Stimulated activated CD8-positive, alpha-beta memory T cell treated with anti-CD3 and anti-CD28 coated beads, Interleukin-12 subunit alpha, Interleukin-12 subunit beta, amount 100 ng/mL, for 4 hours (primary cell): ENCODE measurements around the gene ING5.

Source experiments
- DNase-seq: peaks from one replicate; pipeline ENCODE4 v3.0.0-alpha.2; 2020; ENCODE audit warnings: low read depth

ING5 gene

GRCh38 chr2:241706537-241706936, 4.7 kb downstream of the ING5 start:
- no peak for DNase-seq

- DNase-seq = no peak
Observed at GRCh38 chr2:241708879-241709278, 7.0 kb downstream of the ING5 start.

DNA sequence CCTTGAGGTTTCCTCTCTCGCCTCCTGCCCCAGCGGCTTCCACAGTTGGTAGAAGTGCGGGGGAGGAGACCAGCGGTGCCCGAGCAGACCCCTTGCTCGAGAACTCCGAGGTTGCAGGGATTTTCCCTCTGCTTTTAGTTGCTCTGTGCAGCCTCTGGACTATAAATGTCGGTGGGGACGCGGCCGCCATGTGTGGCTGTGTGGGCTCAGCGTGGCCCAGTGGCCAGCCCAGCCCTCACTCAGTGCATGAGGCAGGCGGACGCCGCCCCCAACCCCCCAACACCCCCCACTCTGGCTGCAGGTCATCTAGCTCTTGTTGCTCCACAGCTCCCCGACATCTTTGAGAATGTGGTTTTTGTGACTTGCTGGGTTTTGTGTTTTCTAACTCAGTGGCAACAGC, 17.3 kb downstream of the ING5 start:
- no peak for DNase-seq

- DNase-seq = no peak
Observed at GRCh38 chr2:241720099-241720498, 18.3 kb downstream of the ING5 start.

DNA sequence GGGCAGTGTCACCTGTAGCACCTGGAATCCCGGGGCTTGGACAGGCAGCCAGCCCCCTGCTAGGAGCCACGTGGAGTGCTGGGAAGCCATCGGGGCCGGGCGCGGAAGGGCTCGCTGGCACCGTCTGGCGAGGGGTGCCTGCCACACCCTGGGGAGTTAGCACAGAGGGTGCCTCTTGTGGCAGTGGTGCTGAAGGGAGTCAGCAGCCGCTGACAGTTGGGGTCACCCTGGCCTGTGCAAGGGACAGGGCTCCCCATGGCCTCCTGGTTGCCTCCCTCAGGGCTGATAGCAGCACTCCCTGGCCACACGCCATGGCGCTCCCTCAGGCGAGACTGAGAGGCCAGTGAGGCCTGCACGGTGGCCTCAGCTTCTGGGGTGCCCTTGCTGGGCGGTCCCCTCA, 18.7 kb downstream of the ING5 start:
- DNase-seq = no peak

DNA sequence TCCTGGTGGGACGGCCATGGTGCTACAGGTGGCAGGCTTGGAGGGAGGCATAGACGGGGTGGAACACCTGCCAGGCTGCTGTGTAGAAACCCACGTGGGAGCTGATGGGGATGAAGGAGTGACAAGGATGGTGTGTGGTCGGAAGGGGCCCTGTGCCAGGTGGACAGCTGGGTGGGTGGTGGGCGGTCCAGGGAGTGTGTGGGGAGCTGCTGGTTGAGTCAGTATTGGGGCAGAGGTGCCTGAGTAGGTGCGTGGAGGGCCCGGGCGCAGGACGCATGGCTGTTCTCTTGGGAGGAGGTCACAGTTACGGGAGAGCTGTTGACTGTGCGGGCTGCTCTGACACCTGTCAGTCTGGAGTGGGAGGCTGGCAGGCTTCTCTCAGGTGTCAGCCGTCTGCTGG, 20.0 kb downstream of the ING5 start:
- no peak for DNase-seq

DNA sequence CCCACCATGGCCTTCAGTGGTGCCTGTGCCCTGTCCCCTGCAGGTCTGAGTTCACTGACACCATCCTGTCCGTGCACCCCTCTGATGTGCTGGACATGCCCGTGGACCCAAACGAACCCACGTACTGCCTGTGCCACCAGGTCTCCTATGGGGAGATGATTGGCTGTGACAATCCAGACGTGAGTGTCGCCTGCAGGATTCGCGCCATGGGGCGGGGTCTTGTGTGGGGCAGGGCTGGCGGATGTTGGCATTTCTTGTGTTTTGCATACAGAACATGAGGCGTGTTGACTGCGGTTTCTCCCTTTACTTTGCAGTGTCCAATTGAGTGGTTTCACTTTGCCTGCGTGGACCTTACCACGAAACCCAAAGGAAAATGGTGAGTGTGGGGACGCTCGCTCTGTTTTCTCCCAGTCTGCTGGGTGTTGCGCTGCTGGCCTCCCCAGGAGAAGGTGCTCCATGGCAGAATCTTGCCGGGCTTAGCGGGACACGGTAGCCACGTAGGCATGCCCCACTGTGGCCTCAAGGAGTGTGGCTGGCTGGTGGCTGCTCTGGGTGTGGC, 21.1 kb downstream of the ING5 start:
- DNase-seq = no peak

GRCh38 chr2:241724259-241724974, 22.6 kb downstream of the ING5 start:
- DNase-seq = peak; percentile 24

- DNase-seq = no peak
Observed at GRCh38 chr2:241724975-241725870, 23.4 kb downstream of the ING5 start.

DNA sequence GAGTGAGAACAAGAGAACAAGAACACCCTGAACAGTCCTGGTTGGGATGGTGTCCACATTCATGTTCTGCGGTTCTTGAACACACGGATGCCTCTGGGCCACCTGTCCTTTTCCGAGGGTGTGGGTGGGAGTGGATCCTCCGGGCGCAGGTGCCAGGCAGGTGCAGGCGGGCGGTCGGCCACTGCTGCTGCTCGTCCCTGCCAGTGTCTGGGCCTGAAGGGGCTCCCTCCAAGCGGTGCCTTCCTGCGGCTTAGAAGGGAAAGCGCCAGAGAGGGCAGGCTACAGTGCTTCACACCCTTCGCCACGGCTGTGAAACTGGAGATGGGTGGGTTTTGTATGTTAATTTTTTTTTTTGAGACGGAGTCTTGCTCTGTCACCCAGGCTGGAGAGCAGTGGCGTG, 24.6 kb downstream of the ING5 start:
- no peak for DNase-seq

GRCh38 chr2:241728000-241728399, 26.2 kb downstream of the ING5 start:
- DNase-seq = no peak

GRCh38 chr2:241728627-241729026, 26.8 kb downstream of the ING5 start:
- DNase-seq = no peak

- DNase-seq = no peak
Observed at GRCh38 chr2:241729868-241730267, 28.0 kb downstream of the ING5 start.

DNA sequence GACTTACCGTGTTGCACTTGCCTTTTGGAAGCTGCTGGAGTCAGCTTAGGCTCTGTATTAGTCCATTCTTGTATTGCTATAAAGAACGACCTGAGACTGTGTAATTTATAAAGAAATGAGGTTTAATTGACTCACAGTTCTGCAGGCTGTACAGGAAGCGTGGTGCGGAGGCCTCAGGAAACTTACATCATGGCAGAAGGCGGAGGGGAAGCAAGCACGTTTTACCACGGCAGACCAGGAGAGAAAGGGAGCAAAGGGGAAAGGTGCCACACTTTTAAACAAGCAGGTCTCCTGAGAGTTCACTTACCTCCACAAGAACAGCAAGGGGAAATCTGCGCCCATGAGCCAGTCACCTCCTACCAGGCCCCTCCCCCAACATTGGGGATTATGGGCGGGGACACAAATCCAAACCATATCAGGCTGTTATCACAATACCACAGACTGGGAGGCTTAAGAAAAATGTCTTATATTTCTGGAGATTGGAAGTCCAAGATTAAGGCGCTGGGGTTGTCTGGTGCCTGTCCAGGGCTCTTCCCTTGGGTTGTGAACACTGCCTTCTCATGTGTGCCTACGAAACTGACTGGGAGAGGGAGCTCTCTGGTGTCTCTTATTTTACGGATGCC, 28.9 kb downstream of the ING5 start:
- no peak for DNase-seq

DNA sequence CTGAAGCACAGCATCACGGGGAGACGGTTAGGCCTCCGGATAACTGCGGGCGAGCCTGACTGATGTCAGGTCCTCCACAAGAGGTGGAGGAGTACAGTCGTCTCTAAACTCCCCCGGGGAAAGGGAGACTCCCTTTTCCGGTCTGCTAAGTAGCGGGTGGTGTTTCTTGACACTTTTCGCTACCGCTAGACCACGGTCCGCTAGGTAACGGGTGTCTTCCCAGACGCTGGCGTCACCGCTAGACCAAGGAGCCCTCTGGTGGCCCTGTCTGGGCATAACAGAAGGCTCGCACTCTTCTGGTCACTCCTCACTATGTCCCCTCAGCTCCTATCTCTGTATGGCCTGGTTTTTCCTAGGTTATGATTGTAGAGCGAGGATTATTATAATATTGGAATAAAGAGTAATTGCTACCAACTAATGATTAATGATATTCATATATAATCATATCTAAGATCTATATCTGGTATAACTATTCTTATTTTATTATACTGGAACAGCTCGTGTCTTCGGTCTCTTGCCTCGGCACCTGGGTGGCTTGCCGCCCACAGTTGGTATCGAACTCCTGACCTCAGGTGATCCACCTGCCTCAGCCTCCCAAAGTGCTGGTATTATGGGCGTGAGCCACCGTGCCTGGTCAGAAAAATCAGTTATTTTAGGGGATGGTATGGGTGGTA, 30.8 kb downstream of the ING5 start:
- peak; percentile 27 for DNase-seq

DNA sequence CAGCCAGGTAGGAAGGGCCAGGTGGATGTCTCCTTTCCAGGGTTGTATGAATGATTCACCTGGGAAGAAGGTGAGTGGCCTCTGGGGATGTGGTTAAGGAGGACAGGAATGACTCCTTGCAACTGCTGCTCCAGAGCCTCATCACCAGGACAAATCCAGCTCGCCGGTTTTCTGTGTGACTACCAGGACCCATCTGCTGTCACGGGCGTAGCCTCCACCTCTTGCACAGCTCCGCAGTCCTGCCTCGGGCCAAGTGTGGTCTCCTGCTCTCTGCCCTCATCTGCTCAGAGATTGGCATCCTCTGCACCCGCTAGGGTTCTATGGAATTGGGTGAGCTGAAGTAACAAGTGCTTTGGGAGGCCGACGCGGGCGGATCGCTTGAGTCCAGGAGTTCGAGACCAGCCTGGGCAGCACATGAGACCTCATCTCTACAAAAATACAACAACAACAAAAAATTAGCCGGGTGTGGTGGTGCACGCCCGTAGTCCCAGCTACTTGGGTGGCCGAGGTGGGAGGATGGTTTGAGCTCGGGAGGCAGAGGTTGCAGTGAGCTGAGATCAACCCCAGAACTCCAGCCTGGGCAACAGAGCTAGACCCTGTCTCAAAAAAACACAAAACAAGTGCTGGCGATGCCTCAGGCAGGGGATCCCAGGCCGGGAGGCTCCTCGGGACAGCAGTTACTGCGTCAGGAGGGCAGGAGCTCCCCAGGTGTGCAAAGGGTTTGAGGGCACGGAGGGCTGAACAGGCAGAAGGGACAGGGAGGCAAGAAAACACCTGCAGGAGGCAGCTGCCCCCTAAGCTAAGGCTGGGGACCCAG, 31.8 kb downstream of the ING5 start:
- no peak for DNase-seq

- no peak for DNase-seq
Observed at GRCh38 chr2:241734208-241734466, 32.3 kb downstream of the ING5 start.

- peak; percentile 89 for DNase-seq
Observed at GRCh38 chr2:241734467-241735208, 32.8 kb downstream of the ING5 start, which contains the start of gene D2HGDH. Gene D2HGDH (plus strand): TSS chr2:241734630. CDS start chr2:241735225, 595 bp downstream.

DNA sequence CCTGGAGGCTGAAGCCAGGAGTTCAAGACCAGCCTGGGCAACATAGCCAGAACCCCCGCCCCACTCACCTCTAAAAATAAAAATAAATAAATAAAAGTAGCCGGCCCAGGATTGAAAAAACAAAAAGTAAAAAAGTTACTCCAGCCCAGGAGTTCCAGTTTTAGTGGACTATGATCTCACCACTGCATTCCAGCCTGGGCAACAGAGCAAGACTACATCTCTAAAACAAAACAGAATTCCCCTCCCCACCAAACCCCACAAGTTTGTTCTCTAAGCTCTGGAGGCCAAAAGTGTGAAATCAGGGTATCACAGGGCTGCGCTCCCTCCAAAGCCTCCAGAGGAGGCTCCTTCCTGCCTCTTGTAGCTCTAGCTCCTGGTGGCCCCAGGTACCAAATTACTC, 34.3 kb downstream of the ING5 start:
- DNase-seq = no peak

GRCh38 chr2:241738040-241738686, 36.3 kb downstream of the ING5 start:
- DNase-seq = no peak
